GM18498 (cell line): ENCODE results near the gene RBM33.
"Not testable (repeated sequence)": the region's sequence is repeated elsewhere in the genome, so short reads cannot be mapped to it uniquely, and the experiment has no call there.

Experiments
- ATAC-seq: cut with Tn5 transposase; IDR thresholded peaks from one replicate; pipeline ENCODE4 v1.9.1; 2021; ENCODE audit warnings: mild to moderate bottlenecking, moderate library complexity; ENCODE audit not compliant: unreplicated experiment

RBM33 gene

GRCh38 chr7:155688237-155688636 is 43.8 kb downstream of the RBM33 start:
- ATAC-seq, result not testable (repeated sequence)

- not testable (repeated sequence) for ATAC-seq
Measured at GRCh38 chr7:155690655-155691054, 46.2 kb downstream of the RBM33 start.

- no peak for ATAC-seq
Measured at GRCh38 chr7:155692317-155692716, 47.9 kb downstream of the RBM33 start.

DNA sequence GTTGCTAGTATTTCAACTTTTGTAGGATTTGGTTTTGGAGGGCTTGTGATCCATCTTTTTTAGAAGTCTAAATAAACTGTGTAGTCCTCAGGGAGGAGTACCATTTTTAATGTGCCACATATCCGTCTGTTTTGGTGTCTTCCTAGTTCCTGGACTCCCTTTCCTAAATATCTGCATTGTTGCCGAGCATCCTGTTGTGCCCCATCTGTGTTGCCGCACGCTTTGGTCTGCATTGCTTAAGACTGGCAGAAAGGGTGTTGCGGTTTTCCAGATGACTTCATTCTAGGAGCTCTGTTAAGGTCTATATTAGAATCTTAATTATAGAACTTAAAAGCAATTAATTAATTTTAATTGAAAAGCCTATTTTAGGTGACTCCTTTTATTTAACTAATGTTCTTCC is 49.4 kb downstream of the RBM33 start:
- ATAC-seq, result no peak

- ATAC-seq, result no peak
Measured at GRCh38 chr7:155694851-155695250, 50.4 kb downstream of the RBM33 start.

DNA sequence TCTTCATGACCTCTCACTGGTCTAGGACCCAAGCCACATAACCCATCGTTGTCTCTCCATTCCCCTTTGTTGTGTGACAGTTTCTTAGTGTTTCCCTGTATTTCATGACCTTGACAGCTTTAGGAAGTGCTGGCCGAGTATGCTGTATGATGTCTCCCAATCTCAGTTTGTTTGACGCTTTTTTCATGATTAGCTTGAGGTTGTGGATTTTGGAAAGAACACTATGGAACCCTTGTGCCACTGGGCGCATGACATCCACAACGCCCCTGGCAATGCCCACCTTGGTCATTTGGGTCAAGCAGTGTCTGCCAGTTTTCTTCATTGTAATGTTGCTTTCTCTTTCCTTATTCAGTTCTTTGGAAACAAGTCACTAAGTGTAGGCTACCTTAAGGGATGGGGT is 52.3 kb downstream of the RBM33 start:
- no peak for ATAC-seq

DNA sequence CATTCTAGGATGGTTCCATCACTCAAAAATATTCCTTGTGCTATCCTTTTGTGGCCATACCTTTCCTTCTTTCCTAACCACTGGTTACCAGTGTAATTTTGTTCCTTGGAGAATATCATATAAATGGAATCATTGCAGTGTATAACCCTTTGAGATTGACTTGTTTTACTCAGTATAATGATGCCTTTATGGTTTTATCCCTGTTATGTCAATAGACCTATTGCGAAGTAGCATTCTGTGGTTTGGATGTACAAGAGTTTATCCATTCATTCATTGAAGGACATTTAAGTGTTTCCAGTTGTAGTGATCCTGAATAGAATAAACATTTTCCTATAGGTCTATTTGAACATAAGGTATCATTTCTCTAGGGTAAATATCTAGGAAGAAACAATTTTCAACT is 54.2 kb downstream of the RBM33 start:
- ATAC-seq, result no peak

GRCh38 chr7:155699180-155699579 is 54.7 kb downstream of the RBM33 start:
- ATAC-seq, result no peak

GRCh38 chr7:155700847-155701246 is 56.4 kb downstream of the RBM33 start:
- no peak for ATAC-seq

GRCh38 chr7:155701972-155702544 is 57.6 kb downstream of the RBM33 start:
- no peak for ATAC-seq

- ATAC-seq, result no peak
Measured at GRCh38 chr7:155702616-155703015, 58.2 kb downstream of the RBM33 start.

- ATAC-seq, result no peak
Measured at GRCh38 chr7:155705623-155706360, 61.3 kb downstream of the RBM33 start.

DNA sequence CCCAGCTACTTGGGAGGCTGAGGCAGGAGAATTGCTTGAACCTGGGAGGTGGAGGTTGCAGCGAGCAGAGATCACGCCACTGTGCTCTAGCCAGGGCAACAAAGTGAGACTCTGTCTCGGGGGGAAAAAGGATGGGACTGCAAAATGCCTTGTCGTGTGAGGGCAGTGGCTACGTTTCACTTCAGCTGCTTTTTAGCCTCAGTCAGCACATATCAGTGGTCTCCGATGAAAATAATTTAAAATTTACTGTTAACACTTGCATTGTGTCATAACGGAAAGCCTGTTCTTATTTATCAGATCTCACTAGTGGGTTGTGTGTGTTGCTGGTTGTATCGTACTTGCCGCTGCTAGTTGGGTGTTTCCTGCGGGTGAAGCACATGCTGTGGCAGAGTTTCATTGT is 61.9 kb downstream of the RBM33 start:
- ATAC-seq, result no peak

DNA sequence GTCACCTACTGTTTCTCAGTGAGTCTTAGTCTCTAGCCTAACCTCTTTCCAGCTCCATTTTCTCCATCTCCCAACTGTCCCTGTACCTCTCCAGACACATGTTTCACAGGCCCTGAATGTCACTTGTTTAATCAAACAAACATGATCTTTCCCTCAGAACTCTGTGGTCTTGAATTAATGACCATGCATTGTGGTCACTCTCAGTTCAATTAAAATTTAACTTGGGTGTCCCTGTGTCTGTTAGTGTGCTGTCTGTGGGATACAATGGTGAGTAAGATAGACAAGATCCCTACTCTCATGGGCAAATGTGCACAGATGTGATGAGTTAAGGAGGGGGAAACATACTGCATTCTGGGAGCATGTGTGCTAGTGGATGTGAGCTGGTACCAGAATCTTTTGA is 65.0 kb downstream of the RBM33 start:
- ATAC-seq, result no peak

GRCh38 chr7:155710031-155710430 is 65.6 kb downstream of the RBM33 start:
- no peak for ATAC-seq

DNA sequence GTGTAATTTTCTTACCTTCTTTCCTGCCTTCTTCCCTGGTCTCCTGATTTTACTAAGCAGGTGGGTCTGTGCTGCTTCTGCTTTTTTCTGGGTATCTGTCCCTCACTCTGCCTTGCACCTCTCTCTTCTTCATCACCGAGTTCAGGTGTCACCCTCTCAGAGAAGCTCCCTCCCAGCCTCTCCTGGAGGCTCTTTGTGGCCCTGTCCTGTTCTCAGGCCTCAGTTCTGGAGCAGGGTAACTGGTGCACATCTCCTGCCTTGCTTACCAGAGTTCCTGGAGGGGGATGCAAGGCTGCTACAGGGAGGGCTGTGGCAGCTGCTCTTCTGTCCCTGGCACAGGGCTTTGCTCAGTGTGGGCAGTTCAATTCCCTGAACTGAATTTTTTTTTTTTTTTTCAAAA is 66.1 kb downstream of the RBM33 start:
- ATAC-seq, result no peak

DNA sequence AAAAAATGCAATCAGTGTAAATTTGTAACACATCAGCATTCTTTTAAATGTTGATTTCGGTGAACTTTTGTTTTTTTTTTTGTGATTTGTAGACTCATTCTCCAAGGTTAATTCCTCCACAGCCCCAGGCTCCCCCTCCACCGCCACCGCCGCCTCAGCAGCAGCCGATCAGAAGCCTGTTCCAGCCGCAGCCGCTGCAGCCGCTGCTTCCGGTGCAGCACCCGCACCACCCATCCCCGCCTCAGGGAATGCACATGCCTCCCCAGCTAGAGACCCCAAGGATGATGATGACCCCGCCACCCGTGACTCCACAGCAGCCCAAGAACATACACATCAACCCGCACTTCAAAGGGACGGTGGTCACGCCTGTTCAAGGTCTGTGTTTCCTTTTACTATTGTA is 66.6 kb downstream of the RBM33 start:
- no peak for ATAC-seq

GRCh38 chr7:155713384-155713783 is 68.9 kb downstream of the RBM33 start:
- no peak for ATAC-seq

DNA sequence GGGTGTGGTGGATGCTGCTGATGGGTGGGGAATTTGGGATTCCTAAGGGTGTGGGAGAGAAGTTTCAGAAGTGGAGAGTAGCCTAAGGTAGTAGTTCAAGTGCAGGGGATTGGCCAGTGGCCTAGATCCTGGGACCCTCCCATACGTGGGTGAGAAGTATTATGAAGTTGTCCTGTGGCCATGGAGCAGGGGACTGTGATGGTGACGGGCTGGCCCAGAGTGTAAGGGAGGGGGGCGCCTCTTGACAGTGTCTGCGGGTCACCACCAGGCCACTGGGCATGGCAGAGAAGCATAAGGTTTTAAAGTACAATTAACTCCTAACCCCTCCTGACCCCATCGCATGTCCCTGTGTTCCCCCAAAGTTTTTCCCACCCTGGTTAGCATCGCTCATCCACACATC is 70.2 kb downstream of the RBM33 start:
- ATAC-seq, result no peak

- ATAC-seq, result no peak
Measured at GRCh38 chr7:155715111-155715805, 70.8 kb downstream of the RBM33 start.

DNA sequence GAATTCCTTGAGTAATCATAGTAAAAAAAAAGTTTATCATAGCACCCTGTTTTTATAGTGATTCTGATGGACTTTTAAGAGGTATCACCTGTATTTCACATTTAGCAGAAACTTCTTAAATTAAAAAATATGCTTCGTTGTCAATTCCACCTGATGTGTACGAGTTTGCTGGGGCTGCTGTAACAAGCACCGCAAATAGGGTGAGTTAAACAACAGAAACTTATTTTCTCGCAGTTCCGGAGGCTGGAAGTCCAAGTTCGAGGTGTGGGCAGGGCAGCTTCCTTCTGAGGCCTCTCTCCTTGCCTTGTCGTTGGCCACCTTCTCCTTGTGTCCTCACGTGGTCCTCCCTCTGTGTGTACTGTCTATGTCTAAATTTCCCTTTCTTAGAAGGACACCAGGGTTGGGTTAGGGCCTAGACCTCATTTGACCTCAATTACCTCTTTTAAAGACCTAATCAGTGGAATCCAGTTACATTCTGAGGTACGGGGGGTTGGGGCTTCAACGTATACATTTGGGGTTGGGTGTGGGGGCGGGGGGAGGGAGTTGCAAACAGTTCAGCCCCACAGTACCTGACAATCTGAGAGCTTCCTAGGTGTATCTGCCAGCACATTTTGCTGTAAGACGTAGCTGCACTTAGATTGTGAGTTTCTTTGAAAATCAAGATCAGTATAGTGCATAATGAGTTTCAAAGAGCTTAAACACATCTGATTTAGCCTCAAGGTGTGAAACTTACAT is 72.7 kb downstream of the RBM33 start:
- ATAC-seq, result no peak

GRCh38 chr7:155721056-155721455 is 76.6 kb downstream of the RBM33 start:
- peak; percentile 40 for ATAC-seq
